Measurements from ENCODE around the gene PALM. TPM values are rescaled to one million over a fixed set of nuclear protein-coding genes. Genes with fewer than 3 reads are reported as not detected.
A peak's percentile ranks its signal among the peaks of the same experiment; 100 is the strongest.

The PALM gene
- total RNA-seq, 2 donors from 2014 or later, result 32.9 to 40.8 TPM

DNA sequence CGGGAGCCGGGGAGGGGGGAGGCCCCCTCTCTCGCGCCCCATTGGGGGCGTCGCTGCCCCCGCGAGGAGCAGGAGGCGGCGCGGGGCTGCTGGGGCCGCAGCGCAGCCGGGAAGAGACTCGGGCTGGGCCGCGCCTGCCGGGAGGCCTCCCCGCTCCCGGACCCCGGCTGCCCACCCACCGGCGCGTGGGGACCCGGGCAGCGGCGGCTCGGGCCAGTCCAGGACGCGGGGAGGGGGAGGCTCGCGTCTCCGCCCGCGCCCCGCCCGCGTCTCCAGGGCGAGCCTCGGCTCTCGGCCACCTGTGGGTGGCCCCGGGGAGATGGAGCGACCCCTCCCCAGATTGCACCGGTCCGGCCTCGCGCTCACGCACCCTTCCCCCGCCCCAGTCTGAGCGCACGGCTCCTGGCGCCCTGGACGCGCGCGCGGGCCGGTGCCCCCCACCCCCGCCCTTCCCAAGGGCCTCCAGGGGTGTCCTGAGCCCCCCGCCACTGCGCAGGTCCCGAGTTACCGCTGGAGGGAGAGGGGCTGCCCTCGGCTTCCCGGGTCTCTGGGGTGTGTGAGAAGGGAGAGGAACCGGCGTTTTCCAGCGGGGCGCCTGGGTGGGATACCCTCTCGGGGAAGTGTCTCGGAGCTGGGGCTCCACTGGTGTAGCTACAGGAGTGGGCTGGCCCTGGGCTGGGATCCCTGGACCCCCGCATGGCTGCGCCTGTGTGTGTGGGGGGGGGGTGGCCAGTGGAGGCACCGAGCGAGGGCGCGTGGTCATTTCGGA, 645 bp downstream of the PALM start:
- Histone ChIP-seq H3K4me1 (ENCODE audit: control insufficient read depth, insufficient read depth, low read length) (no peaks in the 10 kb centered on the region), H3K27ac (ENCODE audit: low read depth, low read length) (peak overlapping the region; percentile 38), H3K4me3 (ENCODE audit: low read length) (peak overlapping the region; percentile 76), H3K27me3 (ENCODE audit: control insufficient read depth, insufficient read depth, low read length, poor library complexity, severe bottlenecking) (no peaks in the 10 kb centered on the region), H3K9ac (ENCODE audit: extremely low read depth, low read length, poor library complexity, severe bottlenecking) (peak overlapping the region; percentile 11), H3K36me3 (ENCODE audit: control insufficient read depth, insufficient read depth, low read length) (no peaks in the 10 kb centered on the region), H3K9me3 (ENCODE audit: control insufficient read depth, low read length) (no peaks in the 10 kb centered on the region)
- TF ChIP-seq, protein P1, sequence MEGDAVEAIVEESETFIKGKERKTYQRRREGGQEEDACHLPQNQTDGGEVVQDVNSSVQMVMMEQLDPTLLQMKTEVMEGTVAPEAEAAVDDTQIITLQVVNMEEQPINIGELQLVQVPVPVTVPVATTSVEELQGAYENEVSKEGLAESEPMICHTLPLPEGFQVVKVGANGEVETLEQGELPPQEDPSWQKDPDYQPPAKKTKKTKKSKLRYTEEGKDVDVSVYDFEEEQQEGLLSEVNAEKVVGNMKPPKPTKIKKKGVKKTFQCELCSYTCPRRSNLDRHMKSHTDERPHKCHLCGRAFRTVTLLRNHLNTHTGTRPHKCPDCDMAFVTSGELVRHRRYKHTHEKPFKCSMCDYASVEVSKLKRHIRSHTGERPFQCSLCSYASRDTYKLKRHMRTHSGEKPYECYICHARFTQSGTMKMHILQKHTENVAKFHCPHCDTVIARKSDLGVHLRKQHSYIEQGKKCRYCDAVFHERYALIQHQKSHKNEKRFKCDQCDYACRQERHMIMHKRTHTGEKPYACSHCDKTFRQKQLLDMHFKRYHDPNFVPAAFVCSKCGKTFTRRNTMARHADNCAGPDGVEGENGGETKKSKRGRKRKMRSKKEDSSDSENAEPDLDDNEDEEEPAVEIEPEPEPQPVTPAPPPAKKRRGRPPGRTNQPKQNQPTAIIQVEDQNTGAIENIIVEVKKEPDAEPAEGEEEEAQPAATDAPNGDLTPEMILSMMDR (conservative IDR thresholded peaks at IDR 0.05), result no peak
- Mint-ChIP-seq H3K9me3 (peaks cover 11% of the 10 kb centered on the region), H3K4me3 (peak overlapping the region; percentile 53), H3K27ac (no peak overlapping the region), H3K27me3 (ENCODE audit: insufficient read depth) (peaks cover 11% of the 10 kb centered on the region), H3K4me1 (peaks cover 8% of the 10 kb centered on the region), H3K36me3 (ENCODE audit: low read depth) (no peaks in the 10 kb centered on the region)
- DNase-seq, result no peak
- WGBS, 2 experiments (ENCODE audit: insufficient coverage in 1 of 2, insufficient read length in 1 of 2), result 4 to 7% methylated on average over 10 to 72 of the region's 78 CpGs

DNA sequence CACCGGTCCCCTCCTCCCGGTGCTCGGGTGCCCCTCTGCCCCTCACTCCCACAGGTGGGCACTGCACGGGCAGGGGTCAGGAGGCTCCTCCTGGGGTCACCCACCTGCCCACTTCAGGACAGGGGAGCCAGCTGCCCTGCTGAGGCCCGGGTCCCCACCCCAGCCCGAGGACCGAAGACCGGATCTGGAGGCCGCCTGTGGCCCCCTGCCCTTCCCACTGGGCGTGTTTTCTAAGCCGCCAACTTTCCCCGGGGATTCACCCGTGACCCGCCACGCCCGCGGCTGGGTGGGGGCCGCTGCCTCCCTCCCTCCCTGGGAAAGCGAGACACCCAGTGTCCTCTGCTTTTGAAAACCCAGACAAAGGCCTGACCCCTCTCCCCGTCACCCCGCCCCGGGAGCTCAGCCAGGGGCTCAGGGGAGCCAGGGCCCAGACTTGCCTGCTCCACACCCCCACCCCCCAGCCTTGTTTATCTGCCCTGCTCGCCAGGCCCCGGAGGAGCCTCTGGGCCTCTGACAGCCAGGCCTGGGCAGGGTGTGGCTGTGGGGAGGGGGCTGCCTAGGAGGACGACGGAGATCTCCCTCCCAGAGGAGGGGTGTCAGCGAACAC, 1.3 kb downstream of the PALM start:
- TF ChIP-seq, protein P1 (conservative IDR thresholded peaks at IDR 0.05), result no peak
- Histone ChIP-seq H3K4me1 (ENCODE audit: control insufficient read depth, insufficient read depth, low read length) (no peaks in the 10 kb centered on the region), H3K27ac (ENCODE audit: low read depth, low read length) (peak overlapping the region; percentile 38), H3K4me3 (ENCODE audit: low read length) (peak overlapping the region; percentile 76), H3K27me3 (ENCODE audit: control insufficient read depth, insufficient read depth, low read length, poor library complexity, severe bottlenecking) (no peaks in the 10 kb centered on the region), H3K9me3 (ENCODE audit: control insufficient read depth, low read length) (no peaks in the 10 kb centered on the region), H3K36me3 (ENCODE audit: control insufficient read depth, insufficient read depth, low read length) (no peaks in the 10 kb centered on the region), H3K9ac (ENCODE audit: extremely low read depth, low read length, poor library complexity, severe bottlenecking) (no peak overlapping the region)
- no peak for DNase-seq
- Mint-ChIP-seq H3K9me3 (peaks cover 12% of the 10 kb centered on the region), H3K4me1 (peaks cover 8% of the 10 kb centered on the region), H3K27me3 (ENCODE audit: insufficient read depth) (peaks cover 11% of the 10 kb centered on the region), H3K36me3 (ENCODE audit: low read depth) (no peaks in the 10 kb centered on the region), H3K4me3 (peak overlapping the region; percentile 53), H3K27ac (no peak overlapping the region)
- 71 to 83% methylated on average over 10 to 25 of the region's 27 CpGs for WGBS, 2 experiments (ENCODE audit: insufficient coverage in 1 of 2, insufficient read length in 1 of 2)

DNA sequence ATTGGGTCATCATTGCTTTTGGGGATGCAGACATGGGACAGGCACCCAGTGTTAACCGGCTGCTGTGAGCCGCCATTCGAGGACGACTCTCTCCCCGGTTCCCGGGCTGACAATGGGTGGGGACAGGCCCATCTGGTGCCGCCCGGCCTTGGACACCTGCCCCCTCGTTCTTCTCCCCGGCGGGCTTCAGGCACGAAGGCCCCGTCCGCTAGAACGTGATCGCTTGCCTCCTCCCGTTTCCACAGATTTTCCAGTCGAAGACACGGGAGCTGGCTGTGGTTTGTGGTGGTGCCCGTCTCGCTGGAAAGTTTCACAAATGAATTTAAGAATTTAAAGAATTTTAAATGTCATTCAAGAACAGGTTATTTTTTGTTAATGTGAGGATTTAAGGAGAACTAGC, 2.0 kb downstream of the PALM start:
- H3K9ac ChIP-seq (ENCODE audit: extremely low read depth, low read length, poor library complexity, severe bottlenecking), result no peak overlapping the region
- peak overlapping the region; percentile 53 for H3K4me3 Mint-ChIP-seq
- H3K27ac Mint-ChIP-seq, result no peak overlapping the region
- no peaks in the 10 kb centered on the region for H3K27me3 ChIP-seq (ENCODE audit: control insufficient read depth, insufficient read depth, low read length, poor library complexity, severe bottlenecking)
- no peaks in the 10 kb centered on the region for H3K4me1 ChIP-seq (ENCODE audit: control insufficient read depth, insufficient read depth, low read length)
- peaks cover 7% of the 10 kb centered on the region for H3K36me3 Mint-ChIP-seq (ENCODE audit: low read depth)
- H3K4me1 Mint-ChIP-seq, result peaks cover 8% of the 10 kb centered on the region
- WGBS, 2 experiments (ENCODE audit: insufficient coverage in 1 of 2, insufficient read length in 1 of 2), result 84 to 87% methylated on average over 19 to 21 of the region's 21 CpGs
- TF ChIP-seq, protein P1 (conservative IDR thresholded peaks at IDR 0.05), result no peak
- H3K9me3 ChIP-seq (ENCODE audit: control insufficient read depth, low read length), result peaks cover 4% of the 10 kb centered on the region
- no peak for DNase-seq
- peaks cover 9% of the 10 kb centered on the region for H3K27me3 Mint-ChIP-seq (ENCODE audit: insufficient read depth)
- peak overlapping the region; percentile 45 for H3K4me3 ChIP-seq (ENCODE audit: low read length)
- peaks cover 19% of the 10 kb centered on the region for H3K9me3 Mint-ChIP-seq
- H3K36me3 ChIP-seq (ENCODE audit: control insufficient read depth, insufficient read depth, low read length), result no peaks in the 10 kb centered on the region
- peak overlapping the region; percentile 66 for H3K27ac ChIP-seq (ENCODE audit: low read depth, low read length)

All from endodermal cell (in vitro differentiated cells).